Measurements from ENCODE around the gene SHFL.

Gene SHFL

DNA sequence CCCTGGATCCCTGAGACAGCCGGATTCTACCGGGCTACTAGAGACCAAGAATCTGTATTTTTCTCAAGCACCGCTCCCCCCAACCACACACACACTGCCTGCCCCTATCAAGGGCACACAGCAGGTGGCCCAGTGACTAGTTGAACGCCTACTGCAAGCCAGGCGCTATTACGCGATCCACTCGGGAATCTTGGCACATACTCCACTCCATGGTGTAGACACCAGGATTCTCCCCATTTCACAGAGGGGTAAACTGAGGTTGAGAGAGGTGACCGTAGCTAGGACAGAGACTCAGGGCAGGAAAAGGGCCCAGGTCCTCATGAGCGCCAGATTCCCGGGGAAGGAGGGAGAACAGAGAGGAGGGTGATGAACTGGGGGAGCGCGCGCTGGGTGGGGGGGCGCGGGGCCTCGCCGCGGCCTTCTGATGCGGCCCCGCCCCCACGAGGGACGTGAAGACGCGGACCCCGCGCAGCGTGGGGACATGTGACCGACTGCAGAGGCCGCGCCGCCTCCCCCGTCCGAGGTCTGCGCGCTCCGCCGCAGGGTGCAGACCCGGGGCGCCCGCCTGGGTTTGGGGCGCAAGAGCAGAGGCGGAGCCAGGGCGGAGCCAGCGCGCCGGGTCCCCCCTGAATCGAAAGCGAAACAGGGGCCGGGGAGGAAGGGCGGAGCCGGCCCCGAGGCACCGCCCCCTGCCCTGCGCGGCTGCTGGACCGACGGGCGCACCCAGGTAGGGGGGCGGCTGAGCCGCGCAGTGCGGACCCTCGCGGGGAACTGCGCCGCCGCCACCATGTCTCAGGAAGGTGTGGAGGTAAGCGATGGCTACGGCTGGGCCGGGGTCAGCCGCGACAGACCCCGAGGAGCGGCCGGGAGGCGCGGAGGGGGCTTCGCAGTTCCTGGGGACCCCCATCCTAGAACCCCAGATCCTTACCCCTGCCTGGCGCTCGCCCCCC is at the start of gene SHFL:
SHFL (plus strand) TSS at position 677 of the 950 bp plus-strand sequence; CDS start at position 788, 111 bp downstream.
- DNase-seq (ENCODE audit: low read depth in 2 of 2), result peak; percentile 71 to 74

DNA sequence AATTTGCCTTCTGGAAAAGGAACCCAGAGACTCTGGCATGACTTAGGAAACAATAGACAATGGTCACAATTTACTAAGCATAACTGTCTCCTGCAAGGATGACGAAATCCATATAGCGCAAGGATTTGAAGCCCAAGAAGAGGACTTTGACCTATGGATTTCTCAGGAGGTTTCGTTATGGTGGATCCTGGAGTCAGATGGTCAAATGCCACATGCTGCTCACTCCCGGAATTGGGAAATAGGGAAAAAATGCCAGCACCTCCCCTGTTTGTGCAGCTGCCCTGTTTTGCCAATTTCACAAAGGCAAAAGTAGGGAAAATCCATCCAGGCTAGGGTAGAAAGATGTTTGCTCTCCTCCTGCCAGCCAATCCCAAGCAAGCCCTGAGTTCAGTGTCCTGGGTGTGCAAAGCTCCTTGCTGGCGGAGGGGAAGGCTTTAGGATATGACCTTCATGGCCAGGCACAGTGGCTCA is 49.5 kb upstream of the SHFL start:
- no peak for DNase-seq (ENCODE audit: low read depth in 2 of 2)

DNA sequence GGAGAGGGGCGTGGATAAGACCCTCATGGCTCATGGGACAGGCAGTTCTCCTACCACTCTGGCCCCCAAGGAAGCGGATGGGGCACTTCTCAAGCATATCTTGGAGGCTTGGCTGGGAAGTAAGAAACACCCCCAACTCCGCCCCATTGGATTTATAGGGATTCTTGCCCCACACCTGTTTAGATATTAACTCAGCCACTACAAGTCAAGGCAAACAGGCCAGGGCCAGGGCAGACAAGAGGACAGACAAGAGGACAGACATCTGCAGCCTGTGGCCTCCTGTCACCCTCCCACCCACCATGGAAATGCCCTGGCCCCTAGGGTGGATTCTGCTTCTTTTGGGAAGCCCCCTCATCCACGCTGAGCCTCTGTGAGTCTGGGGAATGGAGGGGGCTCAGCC is 48.8 kb upstream of the SHFL start:
- no peak for DNase-seq (ENCODE audit: low read depth in 2 of 2)

DNA sequence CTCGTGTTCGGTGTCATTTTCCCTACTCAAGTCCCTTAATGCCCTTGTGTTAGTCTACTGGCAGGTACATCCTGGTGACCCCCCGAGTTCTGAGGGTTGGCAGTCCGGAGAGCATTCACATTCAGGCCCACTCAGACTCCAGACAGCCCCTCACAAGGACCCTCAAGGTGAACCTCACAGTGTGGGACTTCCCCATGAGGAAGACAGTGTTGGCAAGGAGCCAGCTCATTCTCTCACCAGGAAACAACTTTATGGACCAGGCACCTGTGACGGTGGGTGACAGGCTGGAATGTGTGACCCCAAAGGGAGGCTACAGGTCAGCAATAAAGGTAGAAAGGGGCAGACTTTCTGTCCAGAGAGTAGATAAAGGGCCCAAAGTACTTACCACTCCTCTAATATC is 48.3 kb upstream of the SHFL start:
- no peak for DNase-seq (ENCODE audit: low read depth in 2 of 2)

DNA sequence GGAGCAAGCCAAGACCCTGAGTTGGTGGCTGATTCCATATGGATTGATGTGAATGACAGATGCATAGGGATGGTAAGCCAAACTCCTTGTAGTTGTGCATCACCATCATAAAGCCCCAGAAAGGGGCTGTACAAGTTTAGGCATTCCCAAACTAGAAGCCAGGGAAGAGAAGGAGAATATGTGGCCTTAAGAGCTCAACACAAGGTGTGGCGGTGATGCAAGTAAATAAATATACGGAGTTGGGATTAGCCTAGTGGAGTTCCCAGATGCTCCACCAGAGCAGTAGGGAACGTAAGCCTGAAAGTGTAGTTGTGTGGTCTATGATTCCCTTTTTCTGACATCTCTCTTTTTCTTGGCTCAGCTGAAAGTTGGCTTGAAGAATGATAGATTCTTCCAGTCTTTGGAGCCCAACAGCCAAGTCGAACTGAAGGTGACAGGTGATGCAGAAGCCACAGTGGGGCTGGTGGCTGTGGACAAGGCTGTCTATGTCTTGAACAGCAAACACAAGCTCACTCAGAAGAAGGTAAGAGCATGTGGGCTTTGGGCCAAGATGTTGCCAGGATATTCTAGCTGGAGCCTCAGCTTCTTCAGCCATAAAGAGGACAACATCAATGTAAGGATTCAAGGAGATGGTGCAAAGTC is 42.7 kb upstream of the SHFL start:
- no peak for DNase-seq (ENCODE audit: low read depth in 2 of 2)

DNA sequence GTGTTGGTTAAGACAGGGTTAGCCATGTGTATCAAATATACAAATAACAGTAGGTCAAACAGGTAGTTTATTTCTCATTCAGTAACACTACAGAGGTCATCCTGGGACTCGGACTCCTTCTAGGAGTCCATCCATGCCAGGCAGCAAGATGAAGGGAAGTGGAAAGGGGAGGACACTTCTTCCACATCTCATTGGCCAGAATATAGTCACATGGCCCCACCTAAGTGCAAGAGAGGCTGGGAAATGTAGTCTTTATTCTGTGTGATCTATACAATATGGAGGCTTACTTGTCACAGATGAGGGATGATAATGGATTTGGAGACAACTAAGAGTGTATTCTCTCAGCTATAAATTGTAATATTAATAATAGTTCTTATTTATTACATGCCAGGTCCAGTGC is 41.7 kb upstream of the SHFL start:
- DNase-seq (ENCODE audit: low read depth in 2 of 2), result no peak

DNA sequence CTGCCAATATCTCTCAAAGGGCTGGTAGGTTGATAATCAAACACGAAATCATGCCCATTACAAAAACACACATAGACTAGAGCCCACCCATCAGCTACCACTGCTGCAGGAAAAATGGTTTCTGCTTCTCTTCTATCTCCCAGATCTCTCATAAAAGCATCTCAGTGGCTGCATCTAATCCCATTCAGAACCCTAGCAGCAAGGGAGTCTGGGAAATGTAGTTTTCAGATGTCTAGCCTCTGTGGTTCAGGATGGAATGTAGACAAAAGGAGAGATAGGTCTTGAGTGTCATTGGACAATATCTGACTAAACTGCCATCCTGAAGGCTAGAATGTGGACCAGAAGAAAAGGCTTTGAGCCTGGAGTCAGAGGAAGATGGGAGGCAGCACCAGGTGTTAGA is 40.7 kb upstream of the SHFL start:
- DNase-seq (ENCODE audit: low read depth in 2 of 2), result no peak

DNA sequence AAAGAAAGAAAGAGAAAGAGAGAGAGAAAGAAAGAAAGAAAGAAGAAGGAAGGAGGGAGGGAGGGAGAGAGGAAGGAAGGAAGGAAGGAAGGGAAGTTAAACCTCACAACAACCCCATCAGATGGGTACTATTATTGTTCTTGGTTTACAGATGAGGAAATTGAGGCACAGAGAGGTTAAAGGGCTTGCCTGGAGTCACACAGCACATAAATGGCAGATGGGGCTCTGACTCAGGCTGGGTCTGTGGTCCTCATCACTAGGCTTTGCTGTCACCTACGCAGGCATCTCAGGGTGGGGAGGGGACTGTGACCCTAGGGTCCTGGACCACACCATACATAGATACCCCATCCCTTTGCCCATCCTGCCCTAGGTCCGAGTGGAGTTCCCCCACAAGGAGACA is 36.5 kb upstream of the SHFL start:
- no peak for DNase-seq (ENCODE audit: low read depth in 2 of 2)

DNA sequence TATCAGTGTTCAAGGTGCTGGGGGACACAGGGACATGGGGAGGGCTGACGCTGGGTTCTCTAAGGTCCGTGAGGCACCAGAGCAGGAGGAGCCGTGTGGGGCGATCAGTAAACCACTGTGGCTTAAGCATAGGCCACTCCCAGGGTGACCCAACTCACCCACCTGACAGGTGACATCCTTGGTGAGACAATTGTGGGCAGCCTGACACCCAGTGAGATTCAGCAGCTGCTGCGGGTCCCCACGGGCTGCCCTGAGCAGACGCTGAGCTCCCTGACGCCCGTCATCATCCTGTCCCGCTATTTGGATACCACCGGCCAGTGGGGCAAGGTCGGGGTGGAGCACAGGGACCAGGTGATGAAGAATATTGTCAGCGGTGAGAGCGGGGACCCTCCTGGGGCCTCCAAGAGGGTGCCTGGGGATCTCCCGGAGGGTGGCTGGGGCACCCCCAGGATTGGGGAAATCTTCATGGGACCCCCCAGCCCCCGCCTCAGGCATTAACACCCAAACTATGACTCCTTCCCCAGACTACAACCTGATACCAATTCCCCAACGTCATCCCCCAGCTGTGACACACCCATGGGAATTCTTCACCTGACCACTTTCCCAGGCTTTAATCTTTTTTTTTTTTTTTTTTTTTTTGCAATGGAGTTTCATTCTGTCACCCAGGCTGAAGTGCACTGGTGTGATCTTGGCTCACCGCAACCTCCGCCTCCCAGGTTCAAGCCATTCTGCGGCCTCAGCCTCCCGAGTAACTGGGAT is 33.3 kb upstream of the SHFL start:
- DNase-seq (ENCODE audit: low read depth in 2 of 2), result no peak

DNA sequence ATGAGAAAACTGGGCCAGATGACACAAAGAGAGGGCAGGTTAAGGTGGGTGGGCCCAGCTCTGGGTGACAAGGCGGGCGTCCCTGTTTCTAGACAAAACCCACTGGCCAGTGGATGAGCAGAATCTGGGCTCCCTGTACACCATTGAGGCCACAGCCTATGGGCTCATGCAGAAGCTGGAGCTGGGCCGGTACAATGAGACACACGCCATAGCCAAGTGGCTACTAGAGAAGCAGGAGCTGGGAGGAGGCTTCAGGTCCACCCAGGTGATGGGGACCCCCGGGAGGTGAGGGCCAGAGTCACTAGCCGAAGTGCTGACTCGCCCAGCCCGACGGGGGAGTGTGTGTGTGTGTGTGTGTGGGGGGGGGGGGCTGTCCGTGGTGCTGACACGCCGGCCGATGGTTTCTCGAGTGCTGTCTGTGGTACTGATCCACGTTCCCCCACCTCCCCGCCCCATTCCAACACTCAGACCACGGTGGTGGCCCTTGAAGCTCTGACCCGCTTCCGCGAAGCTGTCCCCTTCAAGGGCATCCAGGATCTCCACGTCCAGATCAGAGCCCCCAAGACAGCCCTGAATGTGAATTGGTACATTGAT is 24.3 kb upstream of the SHFL start:
- no peak for DNase-seq (ENCODE audit: low read depth in 2 of 2)

DNA sequence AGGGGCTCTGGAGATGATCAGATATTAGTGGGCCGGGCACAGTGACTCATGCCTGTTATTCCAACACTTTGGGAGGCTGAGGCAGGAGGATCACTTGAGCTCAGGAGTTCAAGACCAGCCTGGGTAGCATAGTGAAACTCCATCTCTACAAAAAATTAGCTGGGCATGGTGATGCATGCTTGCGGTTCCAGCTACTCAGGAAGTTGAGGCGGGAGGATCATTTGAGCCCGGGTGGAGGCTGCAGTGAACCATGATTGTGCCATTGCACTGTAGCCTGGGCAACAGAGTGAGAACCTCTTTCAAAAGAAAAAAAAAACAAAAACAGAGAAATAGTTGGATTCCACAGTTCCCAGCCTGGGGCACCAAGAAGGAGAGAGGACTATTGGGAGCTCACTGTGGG is 17.9 kb upstream of the SHFL start:
- DNase-seq (ENCODE audit: low read depth in 2 of 2), result no peak

DNA sequence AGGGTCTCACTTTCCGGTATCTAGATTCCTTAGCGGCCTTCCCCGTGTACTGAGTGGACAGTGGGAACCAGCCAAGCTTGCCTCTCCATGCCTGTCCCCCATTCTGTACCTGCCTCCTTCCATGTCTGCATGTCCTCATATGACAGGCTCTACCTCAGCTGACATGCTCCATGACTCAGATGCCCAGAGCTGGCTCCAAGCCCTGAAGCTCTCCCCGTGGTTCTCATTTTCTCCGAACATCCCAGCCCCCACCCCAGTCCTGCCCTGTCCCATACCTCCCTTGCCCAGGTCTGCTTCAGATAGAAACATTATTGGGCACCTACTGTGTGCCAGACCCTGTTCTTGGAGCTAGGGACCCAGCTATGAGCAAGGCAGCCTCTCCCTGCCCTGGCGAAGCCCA is 17.1 kb upstream of the SHFL start:
- no peak for DNase-seq (ENCODE audit: low read depth in 2 of 2)

DNA sequence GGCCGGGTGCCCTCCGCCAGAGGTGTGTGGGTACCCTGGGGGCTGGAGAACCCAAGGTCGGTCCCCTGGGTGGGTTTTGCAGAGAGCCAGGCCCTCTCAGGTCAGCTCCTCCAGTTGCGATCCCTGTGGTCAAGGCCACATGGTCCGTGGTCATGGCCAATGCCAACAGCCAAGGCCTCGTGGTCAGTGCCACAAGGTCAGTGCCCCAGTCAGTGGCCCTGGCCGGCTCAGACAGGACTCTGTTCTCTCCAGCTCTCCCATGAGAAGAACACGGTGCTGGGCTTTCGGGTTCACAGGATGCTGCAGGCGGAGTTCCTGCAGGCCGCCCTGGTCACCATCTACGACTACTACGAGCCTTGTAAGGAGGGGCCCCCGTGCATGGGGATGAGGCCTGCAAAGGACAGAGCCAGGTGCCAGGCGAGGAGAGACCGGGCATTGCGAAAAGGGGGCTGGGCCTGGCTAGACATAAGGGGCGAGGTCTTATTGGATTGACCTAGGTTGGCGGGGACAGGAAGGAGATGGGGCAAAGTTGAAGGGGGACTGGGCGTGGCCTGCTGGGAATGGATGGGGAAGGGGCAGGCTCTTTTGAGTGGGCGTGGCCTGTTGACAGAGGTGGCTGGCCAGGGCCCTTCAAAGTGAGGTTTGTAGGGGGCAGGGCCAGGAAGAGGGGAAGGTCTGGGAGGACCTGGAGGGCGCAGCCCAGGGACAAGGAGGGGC is 15.2 kb upstream of the SHFL start:
- no peak for DNase-seq (ENCODE audit: low read depth in 2 of 2)

DNA sequence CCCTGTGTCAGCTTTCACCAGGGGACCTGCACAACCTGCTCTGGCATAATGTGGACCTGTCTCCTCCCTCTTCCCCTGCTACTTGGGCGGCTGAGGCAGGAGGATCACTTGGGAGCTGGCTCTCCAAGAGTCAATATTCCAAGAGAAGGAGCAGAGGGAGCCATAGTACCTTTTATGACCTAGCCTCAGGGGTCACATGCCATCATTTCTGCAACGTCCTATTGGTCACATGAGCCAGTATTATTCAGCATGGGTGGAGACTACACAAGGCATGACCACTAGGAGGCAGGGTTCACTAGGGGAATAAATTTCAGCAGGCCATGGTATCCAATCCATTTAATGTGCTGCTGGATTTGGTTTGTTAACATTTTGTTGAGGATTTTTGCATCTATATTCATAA is 12.0 kb upstream of the SHFL start:
- DNase-seq (ENCODE audit: low read depth in 2 of 2), result peak in 1 of 2 donors; percentile 21

DNA sequence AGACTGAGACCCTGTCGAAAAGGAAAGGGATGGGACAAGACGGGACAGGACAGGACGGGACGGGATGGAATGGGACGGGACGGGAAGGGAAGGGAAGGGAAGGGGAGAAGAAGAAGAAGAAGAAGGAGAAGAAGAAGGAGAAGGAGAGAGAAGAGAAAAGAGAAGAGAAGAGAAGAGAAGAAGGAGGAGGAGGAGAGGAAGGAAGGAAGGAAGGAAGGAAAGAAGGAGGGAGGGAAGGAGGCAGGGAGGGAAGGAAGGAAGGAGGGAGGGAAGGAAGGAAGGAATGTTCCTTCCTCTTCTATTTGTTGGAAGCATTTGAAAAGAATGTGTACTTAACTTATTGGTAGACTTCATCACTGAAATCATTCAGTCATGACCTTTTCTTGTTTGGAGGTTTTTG is 9.6 kb upstream of the SHFL start:
- no peak for DNase-seq (ENCODE audit: low read depth in 2 of 2)

DNA sequence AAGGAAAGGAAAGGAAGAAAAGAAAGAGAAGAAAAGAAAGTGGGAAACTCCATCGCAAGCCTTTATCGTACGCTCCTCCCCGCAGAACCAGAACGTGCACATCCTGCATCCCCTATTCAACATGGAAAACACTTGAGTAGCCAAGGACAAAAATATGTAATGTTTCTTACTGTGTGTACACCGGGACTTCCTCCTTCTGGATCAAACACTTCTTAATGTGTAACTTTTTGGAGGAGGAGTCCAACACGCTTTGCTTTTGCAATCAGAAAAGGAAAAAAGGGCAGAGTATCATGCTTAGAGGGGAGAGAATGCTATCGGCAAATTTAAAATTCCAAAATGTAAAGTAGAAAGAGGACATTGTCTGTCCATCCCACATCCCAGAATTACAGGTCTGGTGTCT is 7.8 kb upstream of the SHFL start:
- no peak for DNase-seq (ENCODE audit: low read depth in 2 of 2)

DNA sequence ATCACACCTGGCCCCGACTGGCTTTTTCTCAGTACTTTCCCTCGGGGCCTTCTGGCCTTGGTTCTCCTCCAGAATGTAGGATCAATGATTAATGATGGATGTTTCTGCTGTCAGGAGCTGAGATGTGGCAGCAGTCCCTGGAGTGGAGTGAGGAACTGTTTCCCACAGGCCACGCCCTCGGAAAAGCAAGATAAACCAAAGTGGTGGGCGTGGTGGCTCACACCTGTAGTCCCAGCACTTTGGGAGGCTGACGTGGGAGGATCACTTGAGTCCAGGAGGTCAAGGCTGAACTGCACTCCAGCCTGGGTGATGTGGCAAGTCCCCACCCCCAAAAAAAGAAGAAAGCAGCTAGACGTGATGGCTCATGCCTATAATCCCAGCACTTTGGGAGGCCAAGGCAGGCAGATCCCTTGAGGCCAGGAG is 7.1 kb upstream of the SHFL start:
- no peak for DNase-seq (ENCODE audit: low read depth in 2 of 2)

DNA sequence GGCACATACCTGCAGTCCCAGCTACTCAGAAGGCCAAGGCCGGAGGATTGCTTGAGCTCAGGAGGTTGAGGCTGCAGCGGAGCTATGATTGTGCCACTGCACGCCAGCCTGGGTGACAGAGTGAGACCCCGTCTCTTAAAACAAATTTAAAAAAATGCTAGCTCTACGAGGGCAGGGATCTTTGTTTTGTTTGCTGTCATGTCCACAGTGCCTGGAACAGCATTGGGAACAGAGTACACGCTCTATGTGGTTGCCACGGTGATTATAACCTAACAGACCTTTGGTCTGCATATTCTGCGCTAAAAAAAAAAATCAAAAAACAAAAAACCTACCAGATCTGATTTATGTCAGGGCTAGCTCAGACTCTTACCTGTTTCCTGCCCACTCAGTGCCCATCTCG is 2.2 kb upstream of the SHFL start:
- no peak for DNase-seq (ENCODE audit: low read depth in 2 of 2)

DNA sequence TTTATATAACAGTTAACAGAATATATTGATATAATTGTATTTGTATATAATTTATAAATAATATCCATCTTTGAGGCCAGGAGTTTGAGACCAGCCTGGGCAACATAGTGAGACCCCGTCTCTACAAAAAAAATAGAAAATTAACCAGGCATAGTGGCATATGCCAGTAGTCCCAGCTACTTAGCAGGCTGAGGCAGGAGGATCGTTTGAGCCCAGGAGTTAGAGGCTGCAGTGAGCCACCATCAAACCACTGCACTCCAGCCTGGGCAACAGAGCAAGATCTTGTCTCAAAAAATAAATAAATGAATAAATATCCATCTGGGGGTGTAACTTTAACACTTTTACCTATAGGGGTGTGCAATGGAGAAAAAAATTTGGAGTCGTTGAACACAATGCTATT is 1.3 kb upstream of the SHFL start:
- no peak for DNase-seq (ENCODE audit: low read depth in 2 of 2)

DNA sequence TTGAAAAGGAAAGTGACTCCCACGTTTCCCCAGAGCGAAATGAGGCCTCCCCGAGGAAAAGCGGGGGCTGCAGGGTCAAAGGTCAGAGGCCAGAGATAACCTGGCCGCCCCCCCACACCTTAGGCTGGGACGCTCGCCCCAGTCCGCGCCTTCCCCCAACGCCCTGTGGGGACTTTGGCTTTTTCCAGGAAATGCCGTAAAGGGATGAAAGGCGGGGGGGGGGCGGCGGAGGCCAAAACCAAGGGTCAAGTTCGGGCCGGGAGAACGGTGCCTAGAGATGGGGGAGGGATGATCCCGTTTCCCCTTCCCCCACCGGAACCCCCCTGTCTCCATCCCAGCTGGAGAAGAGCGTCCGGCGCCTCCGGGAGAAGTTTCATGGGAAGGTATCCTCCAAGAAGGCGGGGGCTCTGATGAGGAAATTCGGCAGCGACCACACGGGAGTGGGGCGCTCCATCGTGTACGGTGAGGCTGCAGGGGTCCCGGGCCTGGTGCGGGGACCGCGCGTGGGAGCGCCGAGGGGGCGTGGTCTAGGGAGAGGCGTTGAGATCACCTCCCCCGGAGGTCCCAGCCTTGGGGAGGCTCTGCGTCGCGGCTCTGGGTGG is 575 bp downstream of the SHFL start:
- DNase-seq (ENCODE audit: low read depth in 2 of 2), result no peak

All from stimulated activated CD8-positive, alpha-beta memory T cell treated with anti-CD3 and anti-CD28 coated beads, Interleukin-15, amount 100 ng/mL, for 48 hours (primary cell).